ENCODE data around the gene OTX1. TPM values are rescaled to one million over a fixed set of nuclear protein-coding genes. Genes with fewer than 3 reads are reported as not detected.
A peak's percentile ranks its signal among the peaks of the same experiment; 100 is the strongest.

OTX1 gene
- total RNA-seq, 4 donors from 2014 or later, result not detected

DNA sequence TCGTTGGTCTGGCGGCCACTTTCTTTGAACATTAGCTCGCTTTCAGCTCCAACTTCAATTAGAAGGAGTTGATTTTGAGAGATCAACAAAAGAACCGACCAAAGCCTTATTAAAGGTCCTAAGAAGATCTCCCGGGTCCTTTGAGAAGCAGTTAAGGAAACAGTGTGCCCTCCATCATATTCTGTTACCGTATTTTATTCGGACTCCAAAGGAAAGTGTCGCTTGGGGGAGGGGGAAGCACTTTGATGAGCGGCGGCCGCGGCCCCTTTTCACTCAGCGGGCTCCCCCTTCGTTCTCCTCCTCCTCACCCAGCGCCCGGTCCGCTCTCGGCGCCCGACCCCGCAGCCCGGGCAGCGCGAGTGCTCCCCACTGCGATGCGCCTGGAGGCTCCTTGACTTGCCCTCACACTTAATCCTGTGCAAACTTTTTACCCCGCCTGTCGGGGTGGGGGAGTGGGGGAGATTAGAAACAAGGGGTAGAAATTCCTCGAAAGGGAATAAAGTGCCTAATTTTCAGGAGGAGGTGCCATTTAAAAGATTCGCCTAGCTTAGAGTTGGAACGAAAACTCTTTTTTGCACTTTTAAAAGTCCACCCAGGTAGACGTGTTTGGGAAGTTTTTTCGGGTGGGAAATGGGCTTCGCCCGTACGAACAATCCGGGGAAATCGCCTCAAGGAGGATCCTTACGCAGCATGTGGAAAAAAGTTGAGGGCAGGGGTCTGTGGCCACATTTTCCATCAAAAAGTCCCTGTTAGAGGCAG is 1.2 kb upstream of the OTX1 start:
- Histone ChIP-seq H3K27ac (no peak overlapping the region), H3K27me3 (peaks cover 24 to 39% of the 10 kb centered on the region in 2 donors), H3K9me3 (no peaks in the 10 kb centered on the region), H3K4me3 (peak overlapping the region in 1 of 2 donors; percentile 56), H3K36me3 (no peaks in the 10 kb centered on the region), H3K4me1 (peaks cover 0 to 9% of the 10 kb centered on the region in 2 donors)
- intact Hi-C loops (cut with DNase I; ENCODE audit: low total_unique reads), result no loop called here
- DNase-seq, result no peak
- TF ChIP-seq, protein P1, sequence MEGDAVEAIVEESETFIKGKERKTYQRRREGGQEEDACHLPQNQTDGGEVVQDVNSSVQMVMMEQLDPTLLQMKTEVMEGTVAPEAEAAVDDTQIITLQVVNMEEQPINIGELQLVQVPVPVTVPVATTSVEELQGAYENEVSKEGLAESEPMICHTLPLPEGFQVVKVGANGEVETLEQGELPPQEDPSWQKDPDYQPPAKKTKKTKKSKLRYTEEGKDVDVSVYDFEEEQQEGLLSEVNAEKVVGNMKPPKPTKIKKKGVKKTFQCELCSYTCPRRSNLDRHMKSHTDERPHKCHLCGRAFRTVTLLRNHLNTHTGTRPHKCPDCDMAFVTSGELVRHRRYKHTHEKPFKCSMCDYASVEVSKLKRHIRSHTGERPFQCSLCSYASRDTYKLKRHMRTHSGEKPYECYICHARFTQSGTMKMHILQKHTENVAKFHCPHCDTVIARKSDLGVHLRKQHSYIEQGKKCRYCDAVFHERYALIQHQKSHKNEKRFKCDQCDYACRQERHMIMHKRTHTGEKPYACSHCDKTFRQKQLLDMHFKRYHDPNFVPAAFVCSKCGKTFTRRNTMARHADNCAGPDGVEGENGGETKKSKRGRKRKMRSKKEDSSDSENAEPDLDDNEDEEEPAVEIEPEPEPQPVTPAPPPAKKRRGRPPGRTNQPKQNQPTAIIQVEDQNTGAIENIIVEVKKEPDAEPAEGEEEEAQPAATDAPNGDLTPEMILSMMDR (IDR thresholded peaks at IDR 0.05), result no peak
- no peak for TF ChIP-seq POLR2A (IDR thresholded peaks at IDR 0.05)

DNA sequence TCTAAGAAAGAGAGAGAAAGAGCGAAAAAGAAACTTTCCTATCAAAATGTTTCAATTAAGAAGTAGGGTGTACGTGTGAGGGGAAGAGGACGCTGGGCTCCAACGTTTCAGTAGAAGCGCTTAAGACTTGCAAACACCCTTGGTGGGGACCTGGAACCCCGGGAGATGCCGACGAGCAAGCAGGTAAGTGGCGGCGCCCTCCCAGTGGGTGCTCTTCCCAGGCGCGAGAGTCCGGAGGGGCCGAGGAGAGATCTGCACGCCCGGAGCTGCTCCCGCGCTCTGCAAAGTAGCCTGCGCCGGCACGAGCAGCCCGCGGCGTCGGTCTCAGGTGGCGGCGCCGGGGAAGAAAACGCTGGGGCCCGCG is 678 bp upstream of the OTX1 start:
- intact Hi-C loops (cut with DNase I; ENCODE audit: low total_unique reads), result no loop called here
- no peak overlapping the region for H3K27ac ChIP-seq
- TF ChIP-seq POLR2A (IDR thresholded peaks at IDR 0.05), result no peak
- TF ChIP-seq, protein P1 (IDR thresholded peaks at IDR 0.05), result no peak
- H3K27me3 ChIP-seq, result peaks cover 27 to 44% of the 10 kb centered on the region in 2 donors
- peak overlapping the region in 1 of 2 donors; percentile 56 for H3K4me3 ChIP-seq
- no peaks in the 10 kb centered on the region for H3K36me3 ChIP-seq
- DNase-seq, result no peak
- peaks cover 0 to 9% of the 10 kb centered on the region in 2 donors for H3K4me1 ChIP-seq
- no peaks in the 10 kb centered on the region for H3K9me3 ChIP-seq

DNA sequence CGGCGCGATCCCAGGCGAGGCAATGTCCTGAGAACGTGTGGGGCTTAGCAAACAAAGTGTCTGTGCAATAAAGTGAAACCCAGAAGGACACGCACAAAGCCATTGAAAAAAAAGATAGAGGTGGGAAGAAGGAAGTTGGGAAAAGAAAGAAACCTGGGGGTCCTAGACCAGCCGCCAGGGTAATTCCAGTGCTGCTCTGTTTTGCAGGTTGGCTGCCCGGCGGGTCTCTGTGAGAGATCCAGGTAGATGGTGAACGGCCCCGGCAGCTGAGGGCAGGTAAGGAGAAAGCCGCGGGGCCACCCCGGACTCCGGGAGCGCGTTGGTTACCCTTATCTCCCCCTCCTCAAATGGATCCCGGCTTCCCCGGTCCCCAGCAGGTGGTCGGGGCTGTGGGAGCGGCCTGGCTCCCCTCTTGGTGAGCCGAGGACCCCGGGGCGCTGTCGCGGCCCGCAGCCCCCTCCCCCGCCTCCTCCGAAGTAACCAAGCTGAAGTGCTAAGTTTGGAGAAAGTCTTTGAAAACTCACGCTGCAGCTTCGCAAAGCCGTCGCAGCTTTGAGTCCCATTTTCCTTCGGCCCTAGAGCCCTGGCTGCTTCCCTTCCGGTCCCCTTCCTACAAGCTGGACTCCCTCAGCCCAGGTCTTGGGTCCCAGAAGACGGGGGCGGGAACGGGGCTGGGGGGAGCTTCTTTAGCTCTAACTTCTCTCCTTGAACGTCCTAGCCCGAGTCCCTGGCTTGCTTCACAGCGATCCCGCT is 588 bp downstream of the OTX1 start:
- Histone ChIP-seq H3K27ac (no peak overlapping the region), H3K4me3 (peak overlapping the region; percentile 14 to 56), H3K36me3 (no peaks in the 10 kb centered on the region), H3K4me1 (peaks cover 0 to 16% of the 10 kb centered on the region in 2 donors), H3K9me3 (no peaks in the 10 kb centered on the region), H3K27me3 (peaks cover 33 to 54% of the 10 kb centered on the region in 2 donors)
- intact Hi-C loops (cut with DNase I; ENCODE audit: low total_unique reads), result no loop called here
- no peak for DNase-seq
- TF ChIP-seq POLR2A (IDR thresholded peaks at IDR 0.05), result no peak
- TF ChIP-seq, protein P1 (IDR thresholded peaks at IDR 0.05), result no peak

DNA sequence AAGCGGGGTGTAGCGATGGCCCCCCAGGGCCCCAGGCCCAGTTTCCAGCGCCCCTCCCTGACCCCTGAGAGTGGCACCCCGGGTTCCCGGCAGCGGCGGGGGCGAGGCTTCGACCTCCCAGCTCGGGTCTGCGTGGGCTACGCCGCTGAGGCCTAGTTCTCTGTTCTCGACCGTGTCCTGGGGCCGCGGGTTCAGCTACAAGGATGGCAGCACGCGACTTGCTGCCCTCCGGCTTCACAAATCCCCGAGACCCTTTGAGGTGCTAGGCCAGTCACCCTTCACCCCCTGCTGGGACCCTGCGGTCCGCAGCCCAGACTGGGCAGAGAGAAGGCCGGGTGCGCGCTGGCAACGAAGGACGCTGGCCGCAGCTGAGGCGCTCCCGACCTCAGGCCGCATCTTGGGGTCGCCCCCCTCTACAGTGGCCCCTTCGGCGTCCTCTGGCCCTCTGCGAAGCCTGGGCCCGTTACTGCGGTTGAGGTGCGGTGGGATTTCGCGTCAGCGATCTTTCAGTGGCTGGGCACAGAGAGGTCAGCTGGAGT is 1.2 kb downstream of the OTX1 start:
- TF ChIP-seq, protein P1 (IDR thresholded peaks at IDR 0.05), result no peak
- TF ChIP-seq POLR2A (IDR thresholded peaks at IDR 0.05), result no peak
- H3K27ac ChIP-seq, result no peak overlapping the region
- intact Hi-C loops (cut with DNase I; ENCODE audit: low total_unique reads), result no loop called here
- H3K9me3 ChIP-seq, result no peaks in the 10 kb centered on the region
- no peak for DNase-seq
- no peaks in the 10 kb centered on the region for H3K36me3 ChIP-seq
- peaks cover 0 to 16% of the 10 kb centered on the region in 2 donors for H3K4me1 ChIP-seq
- peaks cover 39 to 60% of the 10 kb centered on the region in 2 donors for H3K27me3 ChIP-seq
- no peak overlapping the region for H3K4me3 ChIP-seq

Data from uterus (tissue), 4 donors.